HFF-Myc (cell line): ENCODE data around the gene KCNH1.

Experiments used
- DNase-seq: peaks from one replicate; pipeline ENCODE4 v3.0.0-alpha.2; 2011; ENCODE audit warnings: low read depth; ENCODE audit errors: extremely low read depth
- H3K4me3 ChIP-seq: replicated peaks from 2 replicates; pipeline ENCODE4 v1.5.1; 2011; ENCODE audit warnings: low read depth, mild to moderate bottlenecking, control low read depth, low read length
- TF ChIP-seq, protein P1 (sequence below): IDR thresholded peaks from 2 replicates; pipeline ENCODE4 v1.5.1; 2012; ENCODE audit warnings: mild to moderate bottlenecking, low read depth, low read length, control low read depth; ENCODE audit errors: missing control alignments

The KCNH1 gene

GRCh38 chr1:210857705-210858104 is 276.2 kb downstream of the KCNH1 start:
- DNase-seq, result no peak
- TF ChIP-seq, protein P1, sequence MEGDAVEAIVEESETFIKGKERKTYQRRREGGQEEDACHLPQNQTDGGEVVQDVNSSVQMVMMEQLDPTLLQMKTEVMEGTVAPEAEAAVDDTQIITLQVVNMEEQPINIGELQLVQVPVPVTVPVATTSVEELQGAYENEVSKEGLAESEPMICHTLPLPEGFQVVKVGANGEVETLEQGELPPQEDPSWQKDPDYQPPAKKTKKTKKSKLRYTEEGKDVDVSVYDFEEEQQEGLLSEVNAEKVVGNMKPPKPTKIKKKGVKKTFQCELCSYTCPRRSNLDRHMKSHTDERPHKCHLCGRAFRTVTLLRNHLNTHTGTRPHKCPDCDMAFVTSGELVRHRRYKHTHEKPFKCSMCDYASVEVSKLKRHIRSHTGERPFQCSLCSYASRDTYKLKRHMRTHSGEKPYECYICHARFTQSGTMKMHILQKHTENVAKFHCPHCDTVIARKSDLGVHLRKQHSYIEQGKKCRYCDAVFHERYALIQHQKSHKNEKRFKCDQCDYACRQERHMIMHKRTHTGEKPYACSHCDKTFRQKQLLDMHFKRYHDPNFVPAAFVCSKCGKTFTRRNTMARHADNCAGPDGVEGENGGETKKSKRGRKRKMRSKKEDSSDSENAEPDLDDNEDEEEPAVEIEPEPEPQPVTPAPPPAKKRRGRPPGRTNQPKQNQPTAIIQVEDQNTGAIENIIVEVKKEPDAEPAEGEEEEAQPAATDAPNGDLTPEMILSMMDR, result no peak
- H3K4me3 ChIP-seq, result no peak overlapping the region

DNA sequence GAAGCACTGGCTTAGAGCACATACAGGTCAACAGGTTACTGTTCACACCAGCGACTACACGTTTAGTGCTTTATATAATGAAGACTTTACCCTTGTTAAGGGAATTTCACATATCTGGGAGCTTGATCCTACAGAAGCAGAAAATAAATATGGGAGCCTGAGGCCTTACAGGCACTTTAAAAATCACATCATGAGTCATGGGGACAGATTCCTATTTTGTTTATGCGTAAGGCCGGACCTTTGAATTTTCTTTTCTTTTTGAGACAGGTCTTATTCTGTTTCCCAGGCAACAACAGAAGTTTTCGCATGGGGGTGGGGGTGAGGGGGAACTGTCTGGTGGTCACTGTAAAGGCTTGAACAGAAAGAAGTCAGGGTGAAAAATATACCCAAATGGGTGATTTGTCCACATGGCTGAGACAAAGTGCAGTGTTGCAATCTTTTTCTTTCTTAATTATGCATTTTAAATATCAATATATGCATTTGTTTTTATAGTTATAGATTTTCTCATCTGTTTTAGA is 276.7 kb downstream of the KCNH1 start:
- H3K4me3 ChIP-seq, result no peak overlapping the region
- DNase-seq, result no peak
- TF ChIP-seq, protein P1, result no peak

GRCh38 chr1:210855440-210855839 is 278.5 kb downstream of the KCNH1 start:
- TF ChIP-seq, protein P1, result no peak
- DNase-seq, result no peak

GRCh38 chr1:210853276-210853675 is 280.7 kb downstream of the KCNH1 start:
- TF ChIP-seq, protein P1, result no peak
- H3K4me3 ChIP-seq, result no peak overlapping the region
- DNase-seq, result no peak

More at GRCh38 chr1:210855440-210855839, 278.5 kb downstream of the KCNH1 start:
- H3K4me3 ChIP-seq, result no peak overlapping the region

GRCh38 chr1:210850556-210850955 is 283.4 kb downstream of the KCNH1 start:
- H3K4me3 ChIP-seq, result no peak overlapping the region
- DNase-seq, result no peak
- TF ChIP-seq, protein P1, result no peak

DNA sequence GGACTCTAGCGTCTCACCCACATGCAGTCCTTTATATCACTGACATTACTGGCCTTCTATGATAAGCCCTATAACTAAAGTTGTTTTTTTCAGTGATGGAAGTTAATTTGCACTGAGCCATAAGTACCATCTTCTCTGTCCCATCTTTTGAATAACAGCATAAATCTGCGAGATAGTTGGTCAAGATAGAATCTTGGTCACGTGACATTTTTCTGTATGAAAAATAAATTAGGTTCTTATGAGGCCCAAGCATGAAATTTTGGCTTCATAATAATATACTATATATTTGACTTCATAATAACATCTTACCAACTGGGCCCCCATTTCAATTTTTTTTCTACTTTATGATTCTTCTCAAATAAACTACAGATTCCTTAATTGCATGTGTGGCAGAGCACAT is 285.5 kb downstream of the KCNH1 start:
- TF ChIP-seq, protein P1, result no peak
- no peak overlapping the region for H3K4me3 ChIP-seq
- DNase-seq, result no peak
